Osteoblast (primary cell): ENCODE measurements around the gene ZNRF2. TPM values are rescaled to one million over a fixed set of nuclear protein-coding genes. Genes with fewer than 3 reads are reported as not detected.

Source experiments
- DNase-seq: peaks from one replicate; pipeline ENCODE4 v3.0.0; 2011; ENCODE audit warnings: low spot score, mixed read lengths; ENCODE audit not compliant: insufficient read length; ENCODE audit errors: missing footprints
- H2AFZ ChIP-seq: 2 replicates; pipeline ENCODE4 v1.6.0; 2011; ENCODE audit warnings: mild to moderate bottlenecking, low read length
- H3K27ac ChIP-seq: 2 replicates; pipeline ENCODE4 v1.5.1; 2011; ENCODE audit warnings: mild to moderate bottlenecking, low read depth, low read length, moderate library complexity
- H3K27me3 ChIP-seq: 2 replicates; pipeline ENCODE4 v1.6.0; 2012; ENCODE audit warnings: mild to moderate bottlenecking, control low read depth, inconsistent platforms, low read length, moderate library complexity; ENCODE audit not compliant: insufficient read depth
- H3K36me3 ChIP-seq: 2 replicates; pipeline ENCODE4 v1.5.1; 2011; ENCODE audit warnings: mild to moderate bottlenecking, low read length, control low read depth, moderate library complexity; ENCODE audit not compliant: insufficient read depth
- H3K4me1 ChIP-seq: 2 replicates; pipeline ENCODE4 v1.5.1; 2011; ENCODE audit warnings: mild to moderate bottlenecking, low read length, control low read depth, moderate library complexity; ENCODE audit not compliant: insufficient read depth
- H3K4me2 ChIP-seq: 2 replicates; pipeline ENCODE4 v1.6.0; 2011; ENCODE audit warnings: mild to moderate bottlenecking, low read length; ENCODE audit not compliant: insufficient read depth
- H3K4me3 ChIP-seq: fragments of 200-600 bp; sonication (generic); 3 replicates; pipeline ENCODE4 v1.5.1; 2012; ENCODE audit warnings: mild to moderate bottlenecking, low read length, inconsistent platforms; ENCODE audit not compliant: insufficient read depth
- H3K79me2 ChIP-seq: 2 replicates; pipeline ENCODE4 v1.6.0; 2012; ENCODE audit warnings: mild to moderate bottlenecking, low read length, control low read depth, inconsistent platforms; ENCODE audit not compliant: insufficient read depth
- H3K9me3 ChIP-seq: 2 replicates; pipeline ENCODE4 v1.5.1; 2011; ENCODE audit warnings: low read depth, low read length, control low read depth
- H4K20me1 ChIP-seq: 2 replicates; pipeline ENCODE4 v1.6.0; 2012; ENCODE audit warnings: mild to moderate bottlenecking, low read length, control low read depth; ENCODE audit not compliant: insufficient read depth
- CTCF ChIP-seq: IDR thresholded peaks from 2 replicates; pipeline ENCODE4 v1.5.1; 2011; ENCODE audit warnings: mild to moderate bottlenecking, low read depth, low read length, moderate library complexity; ENCODE audit errors: extremely low read depth
- total RNA-seq: library from RNA; depleted of rRNA; stranded (reverse); fragments of >200 nt; gene quantifications from 2 replicates; pipeline ENCODE4 v1.2.3, GENCODE V29; 2012

Gene ZNRF2
- total RNA-seq, 1 donor, result 12.7 TPM

DNA sequence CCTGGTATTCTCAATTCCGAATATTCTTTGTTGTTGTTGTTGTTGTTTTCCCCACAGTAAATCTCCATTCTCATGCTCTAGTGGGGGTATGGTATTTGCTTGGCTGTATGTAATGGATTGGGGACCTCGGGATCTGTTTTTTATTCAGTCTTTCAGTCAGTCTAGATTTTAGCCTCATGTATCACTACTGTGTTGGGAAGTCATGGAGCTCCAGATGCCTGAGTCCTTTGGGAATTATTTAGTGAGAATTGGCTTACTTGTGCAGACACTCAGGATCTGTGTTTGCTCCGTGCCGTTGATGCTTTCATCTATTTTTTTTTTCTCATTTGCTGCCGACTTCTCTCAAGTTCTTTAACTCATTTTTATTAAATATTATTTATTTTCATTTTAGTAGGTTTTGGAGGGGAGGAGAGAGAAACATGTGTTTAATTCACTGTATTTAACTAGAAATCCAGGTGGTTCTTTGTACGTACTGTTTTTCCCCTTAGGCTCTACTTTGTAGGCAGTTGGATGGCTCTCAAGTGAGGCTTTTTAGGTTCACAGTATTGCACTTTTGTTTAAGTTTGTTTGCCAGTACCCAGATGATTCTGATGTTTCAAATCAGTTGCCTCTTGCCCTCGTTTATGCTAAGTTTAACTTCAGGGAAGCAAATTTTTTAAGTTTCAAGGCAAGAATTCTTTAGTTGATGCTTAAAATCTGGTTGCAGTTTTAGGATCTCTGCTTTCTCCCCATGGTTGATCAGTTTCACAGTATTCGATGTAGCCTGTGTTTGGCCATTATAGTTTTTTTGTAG lies 36.9 kb downstream of the ZNRF2 start:
- TF ChIP-seq CTCF, result no peak
- no peaks in the 10 kb centered on the region for H4K20me1 ChIP-seq
- H3K27me3 ChIP-seq, result no peaks in the 10 kb centered on the region
- peaks cover 4% of the 10 kb centered on the region for H3K4me1 ChIP-seq
- peak overlapping the region; percentile 57 for H3K4me3 ChIP-seq
- no peaks in the 10 kb centered on the region for H3K36me3 ChIP-seq
- H3K9me3 ChIP-seq, result no peaks in the 10 kb centered on the region
- no peak for DNase-seq
- H3K4me2 ChIP-seq, result peak overlapping the region; percentile 87
- peak overlapping the region; percentile 60 for H3K27ac ChIP-seq
- H2AFZ ChIP-seq, result peak overlapping the region; percentile 79
- peaks cover 21% of the 10 kb centered on the region for H3K79me2 ChIP-seq

- Histone ChIP-seq H4K20me1 (no peaks in the 10 kb centered on the region), H3K4me2 (peak overlapping the region; percentile 87), H3K4me3 (peak overlapping the region; percentile 57), H3K4me1 (peaks cover 4% of the 10 kb centered on the region), H3K79me2 (peaks cover 21% of the 10 kb centered on the region), H3K27me3 (no peaks in the 10 kb centered on the region), H2AFZ (peak overlapping the region; percentile 79), H3K9me3 (no peaks in the 10 kb centered on the region), H3K27ac (peak overlapping the region; percentile 60), H3K36me3 (no peaks in the 10 kb centered on the region)
- TF ChIP-seq CTCF, result no peak
- no peak for DNase-seq
These were observed 37.4 kb downstream of the ZNRF2 start for GRCh38 chr7:30321882-30322192.

DNA sequence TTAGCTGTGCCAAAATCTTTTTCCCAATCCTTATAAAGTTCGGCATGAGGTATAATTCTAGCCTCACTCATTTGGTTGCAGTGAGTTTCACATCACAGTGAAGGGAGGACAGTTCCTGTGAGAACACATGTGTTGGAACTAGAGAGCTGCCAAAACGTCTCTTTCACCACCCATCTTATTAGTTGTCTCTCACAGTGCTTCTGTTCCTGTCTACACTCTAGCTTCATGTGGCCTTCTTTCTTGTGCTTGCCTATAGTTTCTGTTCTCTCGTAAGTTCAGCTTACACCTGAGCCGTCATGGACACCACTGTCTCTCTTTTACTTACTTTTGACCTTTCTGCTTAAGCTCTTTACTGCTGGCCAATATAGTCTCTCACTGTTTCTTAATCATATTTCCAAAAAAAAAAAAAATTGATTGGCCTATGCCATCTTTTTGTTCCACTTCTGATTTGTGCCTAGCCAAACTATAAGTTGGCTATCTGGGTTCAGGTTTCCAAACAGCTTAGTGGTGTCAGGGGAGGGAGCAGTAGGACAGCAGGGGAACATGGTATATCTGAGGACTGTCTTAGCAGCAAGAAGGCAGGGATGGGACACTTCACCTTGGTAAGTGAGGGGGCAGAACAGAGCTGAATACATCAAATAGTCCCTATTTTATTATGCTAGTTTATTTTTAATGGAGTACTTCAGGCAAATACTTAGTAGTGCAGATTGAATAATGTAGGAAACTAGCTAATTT lies 38.0 kb downstream of the ZNRF2 start:
- Histone ChIP-seq H3K79me2 (peaks cover 21% of the 10 kb centered on the region), H2AFZ (peak overlapping the region; percentile 79), H4K20me1 (no peaks in the 10 kb centered on the region), H3K27ac (peak overlapping the region; percentile 60), H3K9me3 (no peaks in the 10 kb centered on the region), H3K36me3 (no peaks in the 10 kb centered on the region), H3K4me3 (peak overlapping the region; percentile 57), H3K4me1 (peaks cover 4% of the 10 kb centered on the region), H3K27me3 (no peaks in the 10 kb centered on the region), H3K4me2 (peak overlapping the region; percentile 87)
- no peak for DNase-seq
- TF ChIP-seq CTCF, result no peak

GRCh38 chr7:30323006-30323355 lies 38.6 kb downstream of the ZNRF2 start:
- Histone ChIP-seq H4K20me1 (no peaks in the 10 kb centered on the region), H3K4me2 (peak overlapping the region; percentile 87), H3K4me1 (peaks cover 6% of the 10 kb centered on the region), H2AFZ (no peak overlapping the region), H3K27me3 (no peaks in the 10 kb centered on the region), H3K79me2 (peaks cover 21% of the 10 kb centered on the region), H3K9me3 (no peaks in the 10 kb centered on the region), H3K27ac (no peak overlapping the region), H3K4me3 (no peak overlapping the region), H3K36me3 (no peaks in the 10 kb centered on the region)
- TF ChIP-seq CTCF, result no peak
- DNase-seq, result no peak
